Suppressor macrophage treated with lipopolysaccharide for 4 hours (primary cell): ENCODE data around the gene CLOCK.
"Not testable (repeated sequence)": the region's sequence is repeated elsewhere in the genome, so short reads cannot be mapped to it uniquely, and the experiment has no call there.

Source experiments
- DNase-seq: peaks from one replicate; pipeline ENCODE4 v3.0.0-alpha.2; 2020

The CLOCK gene

GRCh38 chr4:55546756-55547465, at the start of gene CLOCK:
CLOCK (minus strand) TSS chr4:55546909; CDS start chr4:55482785, 64,124 bp downstream.
- peak; percentile 89 for DNase-seq

- DNase-seq, result no peak
These were observed 45.3 kb upstream of the CLOCK start, which contains the start of gene PDCL2 for GRCh38 chr4:55592014-55592413. PDCL2 (minus strand) TSS chr4:55592245; CDS start chr4:55592109, 136 bp downstream.

- no peak for DNase-seq
These were observed 41.5 kb upstream of the CLOCK start for GRCh38 chr4:55588160-55588559.

- not testable (repeated sequence) for DNase-seq
These were observed 36.1 kb upstream of the CLOCK start for GRCh38 chr4:55582773-55583172.

- peak; percentile 11 for DNase-seq
These were observed 31.8 kb upstream of the CLOCK start for GRCh38 chr4:55578341-55579010.

- no peak for DNase-seq
These were observed 28.8 kb upstream of the CLOCK start for GRCh38 chr4:55575513-55575912.

- peak; percentile 27 for DNase-seq
These were observed 27.5 kb upstream of the CLOCK start for GRCh38 chr4:55574252-55574651.

GRCh38 chr4:55571806-55572205, 25.1 kb upstream of the CLOCK start:
- DNase-seq, result peak; percentile 45

- no peak for DNase-seq
These were observed 22.3 kb upstream of the CLOCK start for GRCh38 chr4:55568905-55569504.

GRCh38 chr4:55561889-55562288, 15.2 kb upstream of the CLOCK start:
- DNase-seq, result peak; percentile 74

- no peak for DNase-seq
These were observed 13.4 kb upstream of the CLOCK start for GRCh38 chr4:55560096-55560495.

GRCh38 chr4:55554453-55555030, 7.8 kb upstream of the CLOCK start:
- DNase-seq, result peak; percentile 16

- no peak for DNase-seq
These were observed 6.9 kb upstream of the CLOCK start for GRCh38 chr4:55553441-55554201.

- DNase-seq, result not testable (repeated sequence)
These were observed 5.3 kb upstream of the CLOCK start for GRCh38 chr4:55551964-55552363.

GRCh38 chr4:55549888-55550287, 3.2 kb upstream of the CLOCK start:
- no peak for DNase-seq

GRCh38 chr4:55547918-55548317, 1.2 kb upstream of the CLOCK start:
- no peak for DNase-seq

- DNase-seq, result no peak
These were observed 709 bp upstream of the CLOCK start for GRCh38 chr4:55547466-55547770.

- no peak for DNase-seq
These were observed 278 bp downstream of the CLOCK start for GRCh38 chr4:55546506-55546755.

- peak; percentile 84 for DNase-seq
These were observed 836 bp downstream of the CLOCK start for GRCh38 chr4:55545641-55546505.

- DNase-seq, result no peak
These were observed 1.6 kb downstream of the CLOCK start for GRCh38 chr4:55545151-55545550.

GRCh38 chr4:55543858-55544257, 2.9 kb downstream of the CLOCK start:
- DNase-seq, result no peak

- DNase-seq, result no peak
These were observed 6.4 kb downstream of the CLOCK start for GRCh38 chr4:55540271-55540670.
